Midbrain (tissue), 1 donor: ENCODE data around the gene SYVN1.
"Not testable (repeated sequence)": the region's sequence is repeated elsewhere in the genome, so short reads cannot be mapped to it uniquely, and the experiment has no call there.

Experiments used
- DNase-seq: peaks from one replicate; lab custom pipeline; 2025; lab: John Stamatoyannopoulos, UW

The SYVN1 gene

DNA sequence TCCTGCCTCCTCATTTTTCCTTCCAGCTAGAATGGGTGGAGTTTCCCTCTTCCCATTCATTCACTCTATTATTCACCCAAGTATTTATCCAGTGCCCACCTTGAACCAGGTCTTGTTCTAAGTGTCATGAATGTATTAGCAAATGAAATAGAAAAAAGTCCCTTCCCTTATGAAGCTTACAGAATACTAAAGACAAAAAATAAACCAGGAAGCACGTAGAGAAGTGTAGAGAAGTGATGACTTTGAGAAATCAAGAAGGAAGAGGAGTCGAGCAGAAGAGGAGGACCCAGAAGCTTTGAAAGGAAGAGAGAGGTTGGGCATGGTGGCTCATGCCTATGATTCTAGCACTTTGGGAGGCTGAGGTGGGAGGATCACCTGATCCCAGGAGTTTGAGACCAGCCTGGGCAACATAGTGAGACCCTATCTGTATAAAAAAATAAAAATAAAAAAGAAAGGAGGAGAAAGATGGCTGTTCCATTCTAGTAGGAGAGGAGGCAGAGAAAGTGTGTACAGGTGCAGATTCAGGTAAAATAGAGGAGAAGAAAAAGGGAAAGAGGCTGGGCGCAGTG, 17.1 kb upstream of the SYVN1 start:
- no peak for DNase-seq

DNA sequence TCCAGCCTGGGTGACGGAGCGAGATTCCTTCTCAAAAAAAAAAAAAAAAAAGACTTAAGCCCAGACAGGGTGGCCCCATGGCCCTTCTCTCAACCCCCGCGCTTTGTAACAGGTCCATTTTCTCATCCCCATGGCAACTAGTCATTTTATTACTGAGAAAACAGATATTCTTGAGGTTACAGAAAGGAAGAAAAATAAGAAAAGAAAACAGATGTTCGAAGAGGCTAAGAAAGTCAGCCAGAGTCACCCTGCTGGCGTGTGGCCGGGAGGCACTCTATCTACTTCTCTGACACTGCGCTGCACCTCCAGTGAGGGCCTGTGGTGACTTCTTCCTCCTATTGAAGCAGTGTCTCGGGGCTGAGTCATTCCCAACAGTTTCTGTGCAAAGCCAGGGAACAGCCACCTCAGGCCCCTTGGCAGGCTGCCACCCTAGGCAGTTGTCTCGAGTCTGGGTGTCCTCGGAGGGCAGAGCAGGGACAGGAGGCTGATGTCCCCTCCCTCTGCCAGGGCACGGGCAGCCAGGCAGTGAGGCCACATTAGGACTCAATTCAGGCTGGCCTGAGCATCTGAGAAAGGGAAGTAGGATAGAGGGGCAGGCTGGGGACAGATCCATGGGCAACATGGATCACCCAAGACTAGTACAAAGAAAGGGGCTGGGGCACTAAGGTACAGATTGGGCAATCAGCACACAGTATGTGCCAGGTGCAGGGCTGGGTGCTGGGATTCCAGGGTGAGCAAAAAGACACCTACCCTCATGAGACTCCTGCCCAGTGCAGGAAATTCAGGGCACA, 16.4 kb upstream of the SYVN1 start:
- DNase-seq: peak; percentile 78

DNA sequence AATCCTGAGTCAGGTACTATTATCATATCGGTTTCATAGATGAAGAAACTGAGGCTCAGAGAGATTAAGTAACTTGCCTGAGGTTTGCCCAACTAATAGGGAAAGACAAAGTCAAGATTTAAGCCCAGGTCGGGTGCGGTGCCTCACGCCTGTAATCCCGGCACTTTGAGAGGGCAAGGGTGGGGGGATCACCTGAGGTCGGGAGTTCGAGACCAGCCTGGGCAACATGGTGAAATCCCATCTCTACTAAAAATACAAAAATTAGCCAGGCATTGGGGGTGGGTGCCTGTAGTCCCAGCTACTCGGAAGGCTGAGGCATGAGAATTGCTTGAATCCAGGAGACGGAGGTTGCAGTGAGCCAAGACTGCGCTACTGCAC, 15.8 kb upstream of the SYVN1 start:
- not testable (repeated sequence) for DNase-seq

DNA sequence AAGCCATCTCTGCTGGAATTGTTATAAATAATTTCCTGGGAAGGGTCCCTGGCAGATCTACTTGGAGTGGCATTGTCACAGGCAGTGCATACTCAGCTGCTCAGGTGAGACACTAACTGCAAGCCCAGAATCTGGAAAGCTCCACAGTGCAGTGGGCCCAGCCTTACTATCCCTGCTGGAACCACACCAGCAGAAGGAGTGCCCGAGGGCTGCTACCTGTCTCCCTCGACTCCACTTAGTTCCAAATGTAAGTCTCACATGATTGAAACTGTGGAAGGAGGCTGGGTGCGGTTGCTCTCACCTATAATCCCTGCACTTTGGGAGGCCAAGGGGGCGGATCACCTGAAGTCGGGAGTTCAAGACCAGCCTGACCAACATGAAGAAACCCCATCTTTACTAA, 14.3 kb upstream of the SYVN1 start:
- DNase-seq: no peak

DNA sequence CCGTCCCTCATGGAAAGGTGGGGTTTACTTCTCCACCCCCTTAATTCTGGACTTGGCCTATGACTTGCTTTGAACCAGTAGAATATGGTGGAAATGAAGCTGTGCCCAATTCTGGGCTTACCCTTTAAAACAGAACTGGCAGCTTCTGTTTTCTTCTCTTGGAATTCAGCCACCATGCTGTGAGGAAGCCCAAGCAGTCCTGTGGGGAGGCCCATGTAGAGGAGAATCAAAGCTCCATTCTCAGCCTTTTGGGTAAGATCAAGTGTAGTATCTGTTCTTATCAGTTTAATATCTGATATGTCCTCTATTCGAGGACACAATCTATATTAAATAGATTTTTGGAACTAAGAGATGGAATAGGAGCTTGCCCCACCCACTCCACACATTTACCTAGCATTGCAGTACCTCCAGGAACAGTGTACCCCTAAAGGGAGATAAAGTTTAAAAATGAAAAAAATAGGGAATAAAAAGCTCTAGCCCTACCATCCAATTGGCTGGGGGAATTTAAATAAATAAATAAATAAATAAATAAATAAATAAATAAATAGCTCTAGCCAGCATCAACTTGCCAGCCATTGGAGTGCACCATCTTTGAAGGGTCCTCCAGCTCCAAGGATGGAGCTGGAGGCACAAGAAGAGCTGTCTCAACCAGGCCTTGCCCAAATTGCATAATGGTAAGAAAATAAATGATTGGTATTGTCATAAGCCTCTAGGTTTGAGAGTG, 13.2 kb upstream of the SYVN1 start:
- no peak for DNase-seq

DNA sequence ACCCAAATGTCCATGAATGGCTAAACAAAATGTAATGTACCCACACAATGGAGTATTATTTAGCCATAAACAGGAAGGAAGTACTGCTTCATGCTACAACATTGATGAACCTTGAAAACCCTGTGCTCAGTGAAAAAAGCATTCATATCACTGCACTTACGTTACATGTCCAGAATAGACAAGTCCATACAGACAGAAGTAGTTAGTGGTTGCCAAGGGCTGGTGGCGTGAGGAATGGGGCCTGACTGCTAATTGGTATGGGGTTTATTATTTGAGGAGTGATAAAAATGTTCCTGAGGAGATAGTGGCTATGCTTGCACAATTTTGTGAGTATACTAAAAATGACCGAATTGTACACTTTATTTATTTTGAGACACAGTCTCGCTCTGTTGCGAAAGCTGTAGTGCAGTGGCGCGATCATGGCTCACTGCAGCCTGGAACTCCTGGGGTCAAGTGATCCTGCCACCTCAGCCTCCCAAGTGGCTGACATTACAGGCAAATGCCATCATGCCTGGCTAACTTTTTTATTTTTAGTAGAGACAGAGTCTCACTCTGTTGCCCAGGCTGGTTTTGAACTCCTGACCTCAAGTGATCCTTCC, 7.7 kb upstream of the SYVN1 start:
- DNase-seq: no peak

DNA sequence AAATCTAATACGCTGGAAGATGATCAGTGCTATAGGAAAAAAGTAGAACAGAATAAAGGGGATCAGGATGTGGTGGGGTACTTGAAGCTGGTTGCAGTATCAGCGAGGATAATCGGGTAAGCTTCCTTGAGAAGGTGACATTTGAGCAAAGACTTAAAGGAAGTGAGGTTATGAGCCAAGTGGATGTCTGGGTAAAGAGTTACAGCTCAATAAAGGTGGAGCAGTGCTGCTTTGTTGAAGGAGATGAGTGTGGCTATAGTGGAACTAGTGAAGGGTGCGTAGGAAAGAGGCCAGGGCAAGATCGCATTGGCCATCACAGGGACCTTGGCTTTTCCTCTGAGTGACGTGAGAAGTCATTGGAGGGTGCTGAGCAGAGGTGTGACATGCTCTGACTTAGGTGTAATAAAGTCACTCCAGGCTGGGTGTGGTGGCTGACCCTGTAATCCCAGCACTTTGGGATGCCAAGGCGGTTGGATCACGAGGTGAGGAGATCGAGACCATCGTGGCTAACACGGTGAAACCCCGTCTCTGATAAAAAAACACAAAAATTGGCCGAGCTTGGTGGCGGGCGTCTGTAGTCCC, 2.3 kb upstream of the SYVN1 start:
- no peak for DNase-seq

DNA sequence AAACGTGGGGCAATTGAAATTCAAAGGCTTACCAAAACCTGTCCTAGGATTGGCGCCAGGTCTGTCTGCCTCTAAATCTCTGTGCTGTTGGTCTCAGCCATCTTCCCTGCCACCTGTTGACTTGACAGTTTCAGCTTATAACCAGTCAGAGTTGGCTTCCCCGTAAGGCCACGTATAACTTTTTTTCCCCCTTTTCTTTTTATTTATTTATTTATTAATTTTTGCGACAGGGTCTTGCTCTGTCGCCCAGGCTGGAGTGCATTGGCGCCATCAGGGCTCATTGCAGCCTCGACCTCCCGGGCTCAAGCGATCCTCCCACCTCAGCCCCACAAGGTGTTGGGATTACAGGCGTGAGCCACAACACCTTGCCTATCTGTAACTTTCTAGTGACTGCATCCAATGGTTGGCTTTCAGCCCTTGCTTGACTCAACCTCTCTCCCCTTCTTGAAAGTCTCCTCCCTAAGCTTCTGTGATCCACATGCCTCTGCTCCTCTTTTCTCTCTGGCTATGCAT, 1.4 kb upstream of the SYVN1 start:
- no peak for DNase-seq

DNA sequence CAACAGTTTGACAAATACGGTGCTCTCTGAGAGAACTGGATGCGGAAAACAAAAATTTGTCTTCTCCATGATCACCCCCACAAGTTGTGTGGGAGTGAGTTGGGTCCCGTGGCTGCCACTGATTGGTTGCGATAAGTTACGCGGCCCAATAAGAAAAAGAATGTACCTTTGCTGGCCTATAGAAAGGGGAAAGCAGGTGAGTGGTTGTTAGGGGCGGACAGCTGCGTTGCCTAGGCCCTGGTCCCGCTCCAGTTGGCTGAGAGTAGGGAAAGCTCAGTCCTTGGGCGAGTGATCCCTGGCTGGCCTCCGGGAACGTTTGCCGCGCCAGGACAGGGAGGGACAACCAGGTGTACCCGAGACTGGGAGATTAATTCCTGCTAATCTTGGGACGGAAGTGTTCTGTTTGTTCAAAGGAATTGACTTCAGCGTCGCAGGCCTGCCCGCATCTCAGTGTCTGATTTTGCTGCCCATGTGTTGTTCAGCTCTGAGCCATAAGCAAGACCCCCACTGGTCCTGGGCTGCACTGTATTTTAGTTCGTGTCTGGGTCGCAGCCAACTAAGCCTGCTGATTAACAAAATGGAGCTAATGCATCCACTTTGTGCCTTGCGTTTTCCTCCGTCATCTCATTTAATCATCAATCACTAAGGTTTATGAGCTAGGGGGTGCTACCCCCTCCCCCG, 773 bp upstream of the SYVN1 start:
- DNase-seq: peak; percentile 93

DNA sequence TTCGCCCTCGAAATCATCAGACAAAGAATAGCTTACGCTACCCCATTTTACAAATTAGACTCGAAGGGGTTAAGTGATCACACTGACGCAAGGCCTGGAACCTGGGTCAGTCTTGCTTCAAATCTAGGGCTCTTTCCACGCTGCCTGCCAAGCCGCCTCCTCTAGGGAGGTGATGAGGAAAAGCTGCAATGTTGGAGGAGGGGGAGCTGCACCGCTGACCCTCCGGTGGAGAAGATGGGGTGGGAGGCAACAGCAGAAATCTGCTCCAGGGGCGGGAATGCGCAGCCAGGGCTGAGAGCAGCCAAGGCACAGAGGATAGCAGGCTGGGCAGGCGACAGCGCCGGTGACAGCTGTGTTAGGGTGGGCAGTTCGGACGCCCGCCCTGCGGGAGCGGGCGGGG, 595 bp downstream of the SYVN1 start:
- DNase-seq: no peak

DNA sequence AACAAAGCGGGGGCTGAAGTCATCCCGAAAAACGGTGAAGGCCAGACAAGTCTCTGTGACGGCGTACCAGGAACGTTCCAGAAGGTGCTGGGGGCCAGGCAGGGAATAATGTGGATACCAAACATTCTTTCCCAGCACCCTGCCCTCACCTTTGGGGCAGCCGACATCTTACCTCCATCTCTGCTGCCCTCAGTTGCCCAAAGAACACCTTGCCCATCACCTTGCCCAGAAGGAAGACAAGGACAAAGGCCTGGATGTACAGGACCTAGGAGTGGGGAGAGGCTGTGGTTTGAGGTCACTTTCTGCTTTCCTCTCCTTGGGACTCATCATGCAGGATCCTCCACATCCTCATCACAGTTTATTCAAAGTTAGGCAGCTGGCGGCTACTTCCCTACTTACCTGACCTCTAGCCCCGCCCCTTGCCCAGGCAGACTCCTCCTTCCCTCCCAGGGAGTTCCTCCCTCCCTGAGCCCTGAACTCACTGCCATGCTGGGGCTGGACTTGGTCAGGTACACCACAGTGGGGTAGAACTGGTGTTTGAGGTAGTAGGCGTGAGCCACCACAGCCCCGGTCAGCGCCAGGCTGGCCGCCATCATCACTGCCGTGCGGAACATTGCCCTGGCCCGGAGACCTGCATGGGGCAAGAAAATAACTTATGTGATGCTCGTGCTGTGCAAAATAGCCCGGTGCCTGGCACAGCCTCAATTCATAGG, 1.2 kb downstream of the SYVN1 start:
- no peak for DNase-seq

DNA sequence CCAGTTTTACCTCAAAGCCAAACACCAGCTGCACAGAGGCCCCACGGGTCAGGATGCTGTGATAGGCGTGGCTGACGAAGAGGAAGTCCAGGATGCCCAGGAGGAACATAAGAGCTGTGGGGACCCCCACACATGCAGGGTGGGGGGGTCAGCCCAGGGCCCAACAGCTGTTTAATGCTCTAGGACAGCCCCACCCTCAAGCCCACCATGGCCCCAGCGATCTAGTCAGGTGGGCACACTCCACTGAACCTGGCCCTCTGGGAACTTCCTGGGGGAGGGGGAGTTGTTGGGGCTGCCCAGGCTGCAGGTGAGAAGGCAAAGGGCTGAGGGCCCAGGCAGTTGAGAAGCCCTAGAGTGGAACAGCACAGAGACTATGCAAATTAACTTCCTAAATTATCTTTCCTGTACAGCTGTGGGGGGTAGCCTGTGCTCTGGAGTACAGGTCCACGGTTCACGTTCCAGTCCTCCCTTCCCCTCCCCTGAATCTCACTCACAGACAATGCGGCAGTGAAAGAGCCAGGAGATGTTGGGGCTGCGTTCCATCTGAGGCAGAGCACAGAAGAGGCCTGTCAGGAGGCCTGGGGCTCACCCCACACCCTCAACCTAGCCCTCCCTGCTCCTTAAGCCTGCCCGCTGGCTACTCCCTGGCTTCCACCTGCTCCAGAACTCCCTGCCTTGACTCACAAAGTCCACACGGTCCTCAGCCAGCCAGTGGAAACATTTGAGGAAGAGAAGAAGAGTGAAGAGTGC, 1.9 kb downstream of the SYVN1 start:
- DNase-seq: no peak

DNA sequence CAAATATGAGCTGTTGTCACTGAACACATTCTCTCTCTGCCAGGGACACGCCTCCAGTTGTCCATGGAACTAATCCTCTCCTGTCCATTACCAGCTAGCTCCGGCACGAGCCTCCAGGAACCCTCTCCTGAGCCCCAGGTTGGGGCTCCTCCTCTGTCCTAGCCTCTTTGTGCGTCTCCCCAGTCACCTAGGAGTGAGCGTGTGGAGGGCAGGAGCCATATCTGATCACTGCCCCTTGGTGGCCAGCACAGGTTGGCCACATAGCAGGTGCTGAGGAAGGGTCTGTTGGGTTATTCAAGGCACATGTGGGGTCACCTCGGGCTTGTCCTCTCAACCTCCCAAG, 2.5 kb downstream of the SYVN1 start:
- no peak for DNase-seq

DNA sequence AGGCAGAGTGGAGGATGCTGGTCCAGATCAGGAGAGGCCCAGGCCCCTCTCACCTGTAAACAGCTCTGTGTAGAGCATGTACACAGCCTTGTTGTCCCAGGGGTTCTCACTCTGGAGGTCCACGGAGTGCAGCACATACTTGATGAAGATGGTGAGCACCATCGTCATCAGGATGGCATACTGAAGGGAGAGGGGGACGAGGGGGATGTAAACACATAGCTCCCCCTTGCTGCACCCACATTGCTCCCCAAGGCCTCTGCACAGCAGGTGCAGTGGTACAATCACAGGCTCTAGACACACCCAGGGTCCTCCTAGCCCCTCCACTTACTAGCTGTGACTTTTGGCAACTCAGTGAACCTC, 2.9 kb downstream of the SYVN1 start:
- DNase-seq: no peak

DNA sequence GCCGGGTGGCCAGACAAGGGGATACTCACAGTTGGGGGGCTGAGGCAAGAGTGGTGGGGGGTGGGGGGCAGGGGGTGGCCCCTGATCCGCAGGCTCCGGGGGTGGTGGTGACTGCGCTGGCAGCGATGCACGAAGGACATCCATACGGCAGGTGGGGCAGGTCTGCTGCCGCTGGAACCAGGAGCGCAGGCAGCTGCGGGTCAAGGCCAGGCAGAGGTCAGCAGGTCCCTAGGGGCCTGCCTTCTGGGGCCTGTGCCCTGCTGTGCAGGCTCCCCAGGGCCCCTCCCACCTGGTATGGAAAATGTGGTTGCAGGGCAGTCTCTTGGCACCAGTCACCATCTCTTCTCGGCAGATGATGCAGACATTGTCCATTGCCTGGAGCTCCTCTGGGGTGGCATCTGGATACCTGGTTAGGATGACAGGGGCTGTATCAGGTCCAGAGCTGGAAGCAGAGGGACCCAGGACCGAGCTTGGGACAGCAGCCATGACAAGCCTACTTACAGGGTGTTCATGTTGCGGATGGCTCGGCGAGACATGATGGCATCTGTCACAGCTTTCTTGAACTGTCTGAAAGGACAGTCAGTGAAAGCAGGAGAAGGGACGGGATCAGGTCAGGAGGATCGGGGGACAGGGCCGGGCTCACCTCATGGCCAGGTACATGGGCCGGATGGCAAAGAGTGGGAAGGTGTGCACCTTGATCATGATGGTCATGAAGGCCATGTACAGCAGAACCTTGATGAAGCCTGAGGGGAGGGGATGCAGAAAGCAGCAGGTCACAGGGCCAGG, 3.5 kb downstream of the SYVN1 start:
- no peak for DNase-seq

DNA sequence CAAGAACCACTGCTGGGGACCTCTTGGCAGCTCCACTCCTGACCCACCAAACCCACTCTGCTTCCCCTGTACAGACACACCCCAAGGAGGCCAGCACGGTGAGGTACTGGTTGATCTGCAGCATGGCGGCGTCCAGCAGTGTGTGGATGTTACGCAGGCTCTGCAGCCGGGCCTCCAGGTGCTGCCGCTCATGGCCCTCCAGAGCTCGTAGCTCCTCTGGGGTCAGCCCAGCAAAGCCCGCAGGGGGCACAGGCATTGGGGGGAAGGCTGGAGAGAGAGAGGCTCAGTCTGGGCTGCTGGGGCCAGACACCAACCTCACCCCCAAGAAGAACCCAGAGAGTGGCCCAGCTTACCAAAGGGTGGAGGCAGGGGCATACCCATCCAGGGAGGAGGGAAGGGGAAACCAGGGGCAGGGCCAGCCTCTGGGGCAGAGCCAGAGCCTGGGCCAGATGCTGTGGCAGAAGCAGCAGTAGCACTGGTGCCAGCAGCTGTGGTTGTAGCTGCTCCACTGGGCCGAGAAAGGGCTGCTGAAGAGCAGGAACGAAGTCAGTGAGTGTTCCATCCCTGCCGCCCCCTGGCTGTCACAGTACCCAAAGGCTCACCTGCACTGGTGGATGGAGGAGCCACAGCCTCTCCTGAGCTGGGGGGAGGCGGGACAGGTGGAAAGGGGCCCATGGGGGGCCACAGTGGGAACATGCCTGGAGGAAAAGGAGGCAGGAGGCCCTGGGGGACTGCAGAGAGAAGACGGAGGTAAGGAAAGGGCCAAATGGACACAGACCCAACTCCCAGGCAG, 4.5 kb downstream of the SYVN1 start:
- no peak for DNase-seq

DNA sequence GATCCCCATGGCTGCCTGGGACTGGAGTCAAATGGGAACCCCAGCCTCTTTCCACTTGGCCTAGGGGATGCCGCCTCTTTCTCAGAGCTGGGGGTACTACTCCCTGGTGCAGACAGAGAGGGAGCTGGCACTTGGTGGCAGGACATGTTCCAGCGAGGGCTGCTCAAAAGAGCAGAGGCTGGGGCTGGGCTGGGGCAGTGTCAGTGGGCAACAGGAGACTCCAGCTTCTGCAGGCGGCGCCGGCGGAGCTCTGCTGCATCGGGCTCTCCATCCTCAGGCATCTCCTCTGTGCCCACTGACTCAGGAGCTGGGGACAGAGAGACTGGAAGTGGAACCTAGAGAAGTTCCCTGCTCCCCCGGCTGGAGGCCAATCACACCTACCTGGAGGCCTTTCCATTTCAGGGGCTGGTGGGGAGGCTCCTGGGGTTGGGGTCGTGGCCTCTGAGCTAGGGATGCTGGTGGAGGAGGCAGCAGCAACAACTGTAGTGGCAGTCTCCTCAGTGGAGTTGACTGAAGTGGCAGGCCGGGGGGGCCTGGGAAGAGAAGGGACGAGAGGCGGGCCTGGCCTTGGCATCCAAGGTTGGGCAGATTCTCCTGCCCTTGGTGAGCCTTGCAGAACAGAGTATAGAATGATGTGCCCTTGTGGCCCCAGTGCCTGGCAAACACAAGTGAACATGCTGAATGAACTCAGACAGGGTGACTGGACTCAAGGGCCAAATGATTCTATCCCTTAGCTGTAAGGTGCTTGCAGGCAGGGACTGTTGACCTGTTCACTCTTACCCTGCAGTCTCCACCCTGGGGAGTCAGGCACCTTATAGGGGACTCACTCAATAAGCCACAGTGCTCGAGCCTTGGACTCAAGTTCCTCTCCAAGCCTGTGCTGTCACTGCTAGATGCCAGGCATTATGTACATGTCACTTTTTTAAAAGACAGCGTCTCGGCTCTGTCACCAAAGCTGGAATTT, 5.9 kb downstream of the SYVN1 start:
- DNase-seq: no peak
